Ovary (tissue), 9 donors: ENCODE data around the gene CPT1C. TPM values are rescaled to one million over a fixed set of nuclear protein-coding genes. Genes with fewer than 3 reads are reported as not detected.

ENCODE experiments used
- DNase-seq, 5 donors: peaks; one replicate each; pipeline ENCODE4 v3.0.0-alpha.2; 2019 to 2020
- H3K27ac ChIP-seq, 2 donors: fragments of 200-600 bp; one replicate each; pipeline versions ENCODE4 v1.5.1 to v1.8.0; 2019 to 2022
- H3K27me3 ChIP-seq: fragments of 200-600 bp; one replicate; pipeline ENCODE4 v1.8.0; 2022
- H3K36me3 ChIP-seq: fragments of 200-600 bp; sonication (generic); one replicate; pipeline ENCODE4 v1.5.1; 2019
- H3K4me1 ChIP-seq: one replicate; pipeline ENCODE4 v1.8.1; 2013; ENCODE audit warnings: mild to moderate bottlenecking, moderate library complexity; ENCODE audit not compliant: insufficient read depth
- H3K4me3 ChIP-seq: fragments of 200-600 bp; sonication (generic); one replicate; pipeline ENCODE4 v1.5.1; 2017
- H3K9me3 ChIP-seq, 2 donors: fragments of 200-600 bp in 1 of 2; sonication (generic) in 1 of 2; one replicate each; pipeline versions ENCODE4 v1.5.1 to v1.8.1; 2013 to 2019; ENCODE audit warnings: mild to moderate bottlenecking in 1 of 2, moderate library complexity in 1 of 2
- EP300 ChIP-seq: sonication (generic); formaldehyde crosslinking; IDR thresholded peaks from one replicate; pipeline ENCODE4 v1.6.1; 2017; ENCODE audit warnings: antibody characterized with exemption
- POLR2A ChIP-seq: fragments of 450-650 bp; IDR thresholded peaks from one replicate; pipeline ENCODE4 v1.6.1; 2017; ENCODE audit warnings: antibody characterized with exemption, mild to moderate bottlenecking, moderate library complexity
- WGBS, 3 donors: extraction: QIAGEN DNeasy Blood & Tissue Kit in 1 of 3; methylation state at CpG; one replicate each; pipeline versions ENCODE4 v1.1.5 to v1.1.7; 2013 to 2017; 5-methylcytosine and 5-hydroxymethylcytosine counted together
- intact Hi-C, 4 donors: fragments of 100-400 bp; cut with DNase I; formaldehyde crosslinking; loops; one replicate each; pipeline versions ENCODE4 v1.11.0 to v1.15.1; 2022 to 2023
- polyA plus RNA-seq, 2 donors: library from polyadenylated mRNA; stranded (reverse); fragments of 200-250 nt in 1 of 2; fragments of 350-450 nt in 1 of 2; fragmentation: Illumina TruSeq in 1 of 2; extraction: RNeasy Lipid Tissue Mini Kit (QIAGEN cat#74804) in 1 of 2; gene quantifications; one replicate each; pipeline ENCODE4 v1.2.3, GENCODE V29; 2013 to 2014
- total RNA-seq, 7 donors: library from RNA; depleted of rRNA in 2 of 7; stranded (reverse); fragments of >200 nt in 2 of 7; fragmentation: NEBNext Ultra II Directional in 3 of 7; extraction: Animal tissue kit (Norgen Biotek cat#: 25700) in 3 of 7; gene quantifications; one replicate each; pipeline versions ENCODE4 v1.1.0 to v1.2.4, GENCODE V29; 2016 to 2023
- TF ChIP-seq, protein P1 (sequence below), 3 donors: fragments of 450-650 bp in 2 of 3; fragments of 200-600 bp in 1 of 3; IDR thresholded peaks; one replicate each; pipeline versions ENCODE4 v1.5.1 to v1.8.0; 2016 to 2022; ENCODE audit warnings: antibody characterized with exemption in 3 of 3, mild to moderate bottlenecking in 1 of 3
- donor health status: DM: no; HTN: no; CAD: no; lungs with moderate emphysema.
- donor health status: DM: no; HTN: no; CAD: no.
- donor health status: Bipolar disorder and iron deficiency.
- donor health status: DM: yes; HTN: yes; CAD: no.
- donor health status: DM: no; HTN: no; CAD: no.
- donor health status: DM: yes; HTN: yes; CAD: no.

CPT1C gene
- total and polyA plus RNA-seq, 9 donors, result 4.6 to 25.8 (median 12.9) TPM

DNA sequence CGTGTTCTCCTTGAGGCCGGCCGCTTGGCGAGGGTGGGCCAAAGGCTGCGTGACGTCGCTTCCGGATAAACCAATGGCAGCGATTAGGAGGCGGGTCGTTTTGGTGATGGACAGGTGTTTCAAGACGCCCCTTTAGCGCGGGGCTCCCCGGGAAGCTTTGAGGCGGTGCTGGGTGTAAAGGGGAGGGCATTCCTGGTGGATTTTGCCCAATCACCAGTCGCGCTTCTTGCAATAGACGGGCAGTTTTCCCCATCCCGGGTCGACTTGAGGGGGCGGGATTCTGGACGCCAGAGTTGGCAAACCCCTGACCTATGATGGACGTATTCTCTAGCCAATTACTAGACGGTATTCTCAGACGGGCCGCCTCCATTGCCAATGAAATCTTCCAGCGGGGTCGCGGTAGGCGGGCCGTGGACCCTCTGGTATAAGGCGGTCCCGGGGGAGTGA is 14.1 kb upstream of the CPT1C start:
- intact Hi-C loops, result loop anchor here in 3 of 4 donors (5.0 to 10.0 kb wide), 3 partner anchors 35 to 192 kb away; partner anchors contain the start of genes RPL13A (in 1 of the 3), RPS11 (in 1 of the 3), RRAS (in 1 of the 3) and SCAF1 (in 1 of the 3)
- TF ChIP-seq, protein P1, sequence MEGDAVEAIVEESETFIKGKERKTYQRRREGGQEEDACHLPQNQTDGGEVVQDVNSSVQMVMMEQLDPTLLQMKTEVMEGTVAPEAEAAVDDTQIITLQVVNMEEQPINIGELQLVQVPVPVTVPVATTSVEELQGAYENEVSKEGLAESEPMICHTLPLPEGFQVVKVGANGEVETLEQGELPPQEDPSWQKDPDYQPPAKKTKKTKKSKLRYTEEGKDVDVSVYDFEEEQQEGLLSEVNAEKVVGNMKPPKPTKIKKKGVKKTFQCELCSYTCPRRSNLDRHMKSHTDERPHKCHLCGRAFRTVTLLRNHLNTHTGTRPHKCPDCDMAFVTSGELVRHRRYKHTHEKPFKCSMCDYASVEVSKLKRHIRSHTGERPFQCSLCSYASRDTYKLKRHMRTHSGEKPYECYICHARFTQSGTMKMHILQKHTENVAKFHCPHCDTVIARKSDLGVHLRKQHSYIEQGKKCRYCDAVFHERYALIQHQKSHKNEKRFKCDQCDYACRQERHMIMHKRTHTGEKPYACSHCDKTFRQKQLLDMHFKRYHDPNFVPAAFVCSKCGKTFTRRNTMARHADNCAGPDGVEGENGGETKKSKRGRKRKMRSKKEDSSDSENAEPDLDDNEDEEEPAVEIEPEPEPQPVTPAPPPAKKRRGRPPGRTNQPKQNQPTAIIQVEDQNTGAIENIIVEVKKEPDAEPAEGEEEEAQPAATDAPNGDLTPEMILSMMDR (IDR thresholded peaks at IDR 0.05), result no peak
- TF ChIP-seq EP300 (peak; percentile 21), POLR2A (no peak)

DNA sequence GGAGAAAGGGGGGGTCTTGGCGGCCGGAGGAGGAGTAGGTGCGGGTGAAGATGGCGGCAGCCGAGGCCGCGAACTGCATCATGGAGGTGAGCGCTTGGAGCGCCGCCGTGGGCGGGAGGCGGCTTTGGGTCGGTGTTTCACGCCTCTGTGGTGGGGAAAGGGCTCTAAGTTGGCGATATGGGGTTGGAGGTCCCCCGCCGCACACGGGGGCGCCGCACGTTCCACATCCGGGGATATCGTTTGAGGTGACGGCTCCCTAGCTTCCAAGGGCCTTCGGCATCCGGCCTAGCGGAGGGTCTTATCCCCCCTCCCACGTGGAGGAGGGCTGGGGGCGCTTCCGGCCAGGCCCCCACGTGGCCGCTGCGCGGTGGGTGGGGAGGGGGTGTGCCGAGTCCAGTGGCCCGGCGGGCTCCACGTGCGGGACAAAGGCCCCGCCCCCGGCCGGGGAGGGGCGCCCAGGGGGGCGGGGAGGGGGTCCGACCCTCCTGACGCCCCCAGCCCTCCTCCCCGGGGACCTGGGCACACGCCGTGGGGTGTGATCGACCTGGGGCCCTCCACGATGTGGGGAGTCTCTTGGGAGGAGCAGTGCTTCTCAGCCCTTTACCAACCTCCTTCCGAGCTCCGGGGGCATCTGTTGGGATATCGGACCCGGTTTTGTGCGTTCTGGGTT is 13.6 kb upstream of the CPT1C start, which contains the start of gene PRMT1:
Gene PRMT1 (plus strand): TSS at position 41 of the 670 bp plus-strand sequence. CDS start 10 bp downstream, at position 51.
- Histone ChIP-seq H3K9me3 (no peaks in the 10 kb centered on the region), H3K4me1 (peaks cover 6% of the 10 kb centered on the region), H3K4me3 (peak within 1 kb of the TSS; percentile 63), H3K27me3 (no peaks in the 10 kb centered on the region), H3K27ac (peak within 1 kb of the TSS; percentile 90 to 93), H3K36me3 (no peaks in the 10 kb centered on the region)
- whole genome bisulfite sequencing, 3 donors, result 0 to 1% (median 1%) methylated on average over 29 to 57 of the region's 57 CpGs
- intact Hi-C loops, result loop anchor here in 3 of 4 donors (5.0 to 10.0 kb wide), 3 partner anchors 35 to 193 kb away; partner anchors contain the start of genes RPL13A (in 1 of the 3), RPS11 (in 1 of the 3), RRAS (in 1 of the 3) and SCAF1 (in 1 of the 3)
- TF ChIP-seq POLR2A, result peak; percentile 87
- TF ChIP-seq, protein P1 (IDR thresholded peaks at IDR 0.05), result no peak
- TF ChIP-seq EP300, result no peak
- DNase-seq, result peak; percentile 60 to 81 (median 77)

More for the DNA sequence above, 14.1 kb upstream of the CPT1C start:
- WGBS, 3 donors, result 0% methylated on average over 34 of the region's 34 CpGs
- DNase-seq, result peak; percentile 100
- Histone ChIP-seq H3K9me3 (no peaks in the 10 kb centered on the region), H3K27ac (peak overlapping the region; percentile 90 to 93), H3K4me1 (peaks cover 6% of the 10 kb centered on the region), H3K4me3 (peak overlapping the region; percentile 63), H3K36me3 (no peaks in the 10 kb centered on the region), H3K27me3 (no peaks in the 10 kb centered on the region)

- Histone ChIP-seq H3K4me1 (peaks cover 6% of the 10 kb centered on the region), H3K4me3 (peak overlapping the region; percentile 63), H3K9me3 (no peaks in the 10 kb centered on the region), H3K27me3 (no peaks in the 10 kb centered on the region), H3K27ac (peak overlapping the region; percentile 88 to 90), H3K36me3 (no peaks in the 10 kb centered on the region)
- TF ChIP-seq POLR2A, result no peak
- TF ChIP-seq, protein P1 (IDR thresholded peaks at IDR 0.05), result peak in 1 of 3 donors; percentile 57
- intact Hi-C loops, result loop anchor here in 3 of 4 donors (5.0 to 10.0 kb wide), 3 partner anchors 36 to 193 kb away; partner anchors contain the start of genes RPL13A (in 1 of the 3), RPS11 (in 1 of the 3), RRAS (in 1 of the 3) and SCAF1 (in 1 of the 3)
- DNase-seq, result peak; percentile 66 to 84 (median 83)
- 1 to 3% (median 1%) methylated on average over 21 of the region's 21 CpGs for WGBS, 3 donors
Measured at GRCh38 chr19:49677901-49678674, 12.8 kb upstream of the CPT1C start.
